HG03460 (cell line): ENCODE measurements around the gene FAM170A.

Experiments
- ATAC-seq: cut with Tn5 transposase; IDR thresholded peaks from one replicate; pipeline ENCODE4 v1.9.1; 2021; ENCODE audit not compliant: unreplicated experiment

Gene FAM170A

DNA sequence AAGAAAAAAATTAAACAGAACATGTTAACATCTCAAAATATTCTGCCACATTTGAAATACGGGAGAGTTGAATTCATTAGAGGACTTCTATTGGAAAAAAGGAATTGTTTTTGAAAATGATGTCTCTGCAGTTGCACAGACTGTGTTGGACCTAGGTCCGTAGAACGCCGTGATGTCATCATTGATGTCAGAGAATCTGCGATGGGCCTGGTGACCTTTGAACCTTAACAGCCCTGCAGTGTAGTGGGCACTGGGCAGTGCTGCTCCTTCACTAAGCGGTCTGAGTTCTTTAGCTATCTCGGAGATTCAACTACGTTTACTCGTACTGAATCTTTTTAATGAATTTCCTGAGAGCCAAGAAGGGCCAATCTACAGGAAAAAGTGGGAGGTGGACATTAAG is at the start of gene FAM170A:
TSS of gene FAM170A (plus strand) at position 220 of the 400 bp plus-strand sequence. CDS start 211 bp downstream, outside the sequence.
- no peak for ATAC-seq

DNA sequence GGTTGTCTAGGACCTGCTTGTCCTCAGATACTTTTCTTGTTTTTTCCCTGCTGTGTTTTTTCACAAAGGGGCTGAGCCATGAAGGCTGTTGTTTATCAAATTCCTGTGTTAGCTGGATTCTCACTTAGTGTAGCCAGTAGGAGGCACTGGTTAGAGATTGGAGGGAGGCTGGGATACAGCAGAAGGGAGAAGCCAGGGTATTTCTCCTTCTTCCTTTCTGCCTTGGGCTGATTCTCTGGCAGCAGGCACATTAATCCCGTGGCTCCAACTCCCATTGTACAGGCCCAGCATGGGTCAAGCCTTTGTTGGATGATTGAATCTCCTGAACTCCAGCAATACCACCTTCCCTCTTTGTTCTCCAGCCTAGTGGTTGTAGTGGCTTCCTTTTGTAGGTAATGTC is 46.4 kb upstream of the FAM170A start:
- ATAC-seq, result no peak

DNA sequence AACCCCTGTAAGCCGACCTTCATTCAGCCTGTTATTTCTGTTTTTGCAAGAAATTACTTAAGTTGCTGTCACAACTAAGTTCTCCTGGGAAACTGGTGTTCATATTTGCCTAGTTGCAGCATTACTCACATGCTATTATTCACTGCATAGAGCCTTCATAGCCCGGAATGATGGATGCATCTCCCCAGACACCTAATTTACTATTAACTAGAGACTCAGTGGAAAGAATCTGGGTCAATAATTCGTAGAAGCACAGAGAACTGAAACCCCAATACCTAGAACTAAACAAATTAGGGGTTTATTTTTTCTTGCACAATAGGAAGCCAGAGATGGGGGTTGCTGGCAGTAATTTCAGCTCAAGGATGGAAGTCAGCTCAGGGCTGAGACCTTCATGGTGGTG is 45.7 kb upstream of the FAM170A start:
- ATAC-seq, result peak; percentile 90

DNA sequence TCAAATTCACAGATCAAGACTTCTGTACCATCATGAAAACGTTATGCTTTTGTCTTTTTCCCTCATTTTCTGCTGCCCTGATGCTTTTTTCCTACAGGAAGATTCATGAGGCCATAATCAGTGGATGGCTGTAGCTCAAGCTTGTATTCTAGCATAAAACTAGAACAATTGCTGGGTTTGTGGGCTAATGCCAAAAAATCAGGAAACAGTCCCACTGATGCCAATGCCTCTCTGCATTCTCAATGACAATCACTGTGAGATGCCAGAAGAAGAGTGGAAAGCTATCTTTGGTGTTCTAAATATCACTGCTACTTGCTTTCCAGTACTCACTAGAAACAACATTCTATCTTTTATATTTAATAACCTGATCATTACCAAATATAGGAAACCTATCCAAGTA is 33.3 kb upstream of the FAM170A start:
- no peak for ATAC-seq

DNA sequence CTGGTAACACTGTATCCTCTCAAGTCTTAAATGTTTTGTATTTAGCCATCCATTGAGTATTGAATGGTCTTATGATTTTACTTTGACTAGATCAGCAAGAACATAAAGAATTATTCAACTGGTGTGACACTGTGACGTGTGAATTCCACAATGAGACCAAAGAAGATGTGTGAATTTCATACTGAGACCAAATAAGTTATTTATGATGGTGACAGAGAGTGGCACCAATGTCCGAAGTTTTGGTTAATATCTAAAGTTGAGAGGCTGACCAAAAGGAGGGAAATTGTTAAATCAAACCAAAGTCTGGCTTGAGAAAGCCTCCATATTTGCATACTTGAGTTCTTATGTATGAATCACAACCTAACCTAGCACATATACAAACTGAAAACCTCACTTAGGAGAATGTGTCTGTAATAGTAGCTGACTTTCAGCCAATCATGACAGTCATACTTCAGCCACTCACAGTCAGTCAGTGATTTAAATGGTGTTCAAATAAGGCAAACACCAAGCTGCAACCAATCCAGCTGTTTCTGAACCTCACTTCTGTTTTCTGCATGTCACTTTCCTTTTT is 31.5 kb upstream of the FAM170A start:
- ATAC-seq, result peak; percentile 59

- no peak for ATAC-seq
Measured at GRCh38 chr5:119613937-119614336, 15.4 kb upstream of the FAM170A start.

DNA sequence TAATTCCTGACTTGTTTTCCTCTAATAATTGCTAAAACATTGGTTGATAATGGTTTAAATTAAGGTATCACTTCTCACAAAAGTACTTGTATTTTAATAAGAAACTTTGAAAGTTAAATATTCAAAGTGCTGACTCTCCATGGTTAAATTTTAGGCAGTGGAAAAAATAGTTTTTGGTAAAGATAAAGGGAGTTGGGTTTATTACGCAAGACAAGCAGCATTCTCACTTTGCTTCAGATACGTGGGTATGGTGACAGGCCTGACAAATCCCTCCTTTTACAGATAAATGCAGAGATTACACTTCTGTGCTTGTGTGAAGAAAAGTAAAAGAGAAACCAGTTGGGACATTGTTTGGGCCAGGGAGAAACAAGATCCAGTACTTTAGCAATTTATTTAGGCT is 14.5 kb upstream of the FAM170A start:
- no peak for ATAC-seq

- ATAC-seq, result no peak
Measured at GRCh38 chr5:119626086-119626485, 3.3 kb upstream of the FAM170A start.

GRCh38 chr5:119630752-119631440 is 1.5 kb downstream of the FAM170A start:
- no peak for ATAC-seq

- ATAC-seq, result no peak
Measured at GRCh38 chr5:119631660-119632059, 2.3 kb downstream of the FAM170A start.

- ATAC-seq, result no peak
Measured at GRCh38 chr5:119651486-119651885, 22.1 kb downstream of the FAM170A start.

- no peak for ATAC-seq
Measured at GRCh38 chr5:119655061-119655460, 25.7 kb downstream of the FAM170A start.

GRCh38 chr5:119656023-119656422 is 26.7 kb downstream of the FAM170A start:
- no peak for ATAC-seq

GRCh38 chr5:119666542-119666941 is 37.2 kb downstream of the FAM170A start:
- ATAC-seq, result no peak

DNA sequence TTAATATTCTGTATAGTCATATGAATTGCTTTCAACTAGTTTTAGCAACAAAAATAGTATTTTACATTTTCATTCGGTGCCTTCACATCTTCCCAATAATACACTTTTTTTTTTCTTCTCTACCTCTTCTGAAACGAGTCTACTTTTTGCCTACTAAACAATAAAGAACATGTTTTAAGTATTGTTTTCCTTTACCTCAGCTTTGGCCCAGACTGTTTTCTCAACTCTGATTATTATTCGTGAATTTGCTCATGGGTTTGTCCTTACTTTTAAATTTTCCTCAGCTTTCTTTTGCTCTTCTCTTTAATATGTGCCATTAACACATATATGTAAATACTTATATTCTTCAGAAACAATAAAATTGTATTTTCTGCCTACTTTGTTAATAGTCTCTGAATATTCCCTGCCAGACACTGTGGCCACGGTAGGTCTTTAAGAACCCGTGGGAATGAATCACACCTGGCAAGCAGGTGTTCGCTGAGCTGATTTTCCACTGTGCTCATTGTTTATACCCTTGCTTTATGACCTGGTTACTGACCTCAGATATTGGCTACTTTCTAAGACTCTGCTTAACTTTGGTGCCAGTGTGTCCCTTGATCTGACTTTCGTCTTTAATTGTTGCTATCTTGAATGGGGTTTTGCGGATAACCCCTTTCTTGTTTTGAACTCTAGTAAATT is 49.1 kb downstream of the FAM170A start:
- no peak for ATAC-seq

DNA sequence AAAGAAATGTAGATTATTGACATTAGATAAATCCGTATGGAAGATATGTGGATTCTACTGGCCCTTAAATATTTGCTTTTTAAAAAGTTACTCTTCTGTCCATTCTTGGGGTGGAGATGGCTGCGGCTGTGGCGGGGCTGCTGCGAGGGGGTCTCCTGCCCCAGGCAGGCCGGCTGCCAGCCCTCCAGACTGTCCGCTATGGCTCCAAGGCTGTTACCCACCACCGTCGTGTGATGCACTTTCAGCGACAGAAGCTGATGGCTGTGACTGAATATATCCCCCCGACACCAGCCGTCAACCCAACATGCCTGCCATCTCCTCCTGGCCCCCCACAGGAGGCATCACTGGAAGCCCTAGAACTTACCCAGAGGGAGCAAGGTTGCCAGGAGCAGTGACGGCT is 50.7 kb downstream of the FAM170A start:
- no peak for ATAC-seq

GRCh38 chr5:119681734-119682133 is 52.4 kb downstream of the FAM170A start:
- ATAC-seq, result no peak

DNA sequence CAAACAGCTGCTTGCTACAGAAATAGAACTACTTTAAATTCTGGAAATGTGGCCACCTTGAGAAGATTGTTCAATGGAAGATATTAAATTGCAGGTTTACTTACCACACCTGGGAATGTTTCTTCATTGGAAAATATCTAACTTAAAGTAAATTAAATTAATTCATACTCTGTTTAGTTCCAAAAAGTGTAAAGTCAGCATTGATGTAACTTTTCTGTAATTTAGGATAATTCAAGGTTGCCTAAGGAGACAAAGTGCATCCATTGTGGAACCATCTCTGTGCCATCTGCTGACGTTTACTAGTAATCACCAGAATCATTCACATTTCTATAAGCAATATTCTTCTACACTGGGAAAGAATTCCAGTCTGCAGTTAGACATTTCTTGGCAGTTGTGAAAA is 53.0 kb downstream of the FAM170A start:
- ATAC-seq, result no peak
